ENCODE data around the gene GPR108. TPM values are rescaled to one million over a fixed set of nuclear protein-coding genes. Genes with fewer than 3 reads are reported as not detected.
A peak's percentile ranks its signal among the peaks of the same experiment; 100 is the strongest.

Gene GPR108
- total RNA-seq, 6 experiments from 2014 or later = 22.3 to 53.0 (median 41.3) TPM

DNA sequence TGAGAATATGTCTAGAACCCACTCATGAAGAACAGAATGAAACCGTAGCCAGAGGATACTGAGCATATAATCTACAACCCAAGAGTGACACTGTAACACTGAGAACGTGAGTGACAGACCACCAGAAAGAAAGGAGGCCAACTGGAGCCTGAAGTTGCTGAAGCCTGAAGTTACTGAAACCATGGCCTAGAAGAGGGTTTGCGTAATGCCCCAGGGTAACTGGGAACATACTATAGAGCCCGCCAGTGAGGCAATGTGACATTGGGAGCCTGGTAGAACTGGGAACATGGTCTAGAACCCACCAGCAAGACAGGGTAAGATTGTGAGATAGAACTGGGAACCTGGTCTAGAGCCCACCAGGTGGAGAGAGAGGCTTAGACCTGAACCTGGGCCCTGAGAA lies 51.9 kb downstream of the GPR108 start:
- intact Hi-C loops (cut with DNase I) = no loop called here
- no peaks in the 10 kb centered on the region for H3K9me3 ChIP-seq
- peaks cover 0 to 5% (median 1%) of the 10 kb centered on the region in 4 donors for H3K4me1 ChIP-seq
- 74% methylated on average over 4 of the region's 4 CpGs for WGBS (ENCODE audit: insufficient coverage, low coverage, low lambda C conversion rate, missing lambda C conversion rate)
- peaks cover 21 to 99% (median 65%) of the 10 kb centered on the region in 4 donors for H3K36me3 ChIP-seq
- H3K27ac ChIP-seq = no peak overlapping the region
- ATAC-seq = no peak
- TF ChIP-seq POLR2A (IDR thresholded peaks at IDR 0.05) = no peak
- TF ChIP-seq, protein P1, sequence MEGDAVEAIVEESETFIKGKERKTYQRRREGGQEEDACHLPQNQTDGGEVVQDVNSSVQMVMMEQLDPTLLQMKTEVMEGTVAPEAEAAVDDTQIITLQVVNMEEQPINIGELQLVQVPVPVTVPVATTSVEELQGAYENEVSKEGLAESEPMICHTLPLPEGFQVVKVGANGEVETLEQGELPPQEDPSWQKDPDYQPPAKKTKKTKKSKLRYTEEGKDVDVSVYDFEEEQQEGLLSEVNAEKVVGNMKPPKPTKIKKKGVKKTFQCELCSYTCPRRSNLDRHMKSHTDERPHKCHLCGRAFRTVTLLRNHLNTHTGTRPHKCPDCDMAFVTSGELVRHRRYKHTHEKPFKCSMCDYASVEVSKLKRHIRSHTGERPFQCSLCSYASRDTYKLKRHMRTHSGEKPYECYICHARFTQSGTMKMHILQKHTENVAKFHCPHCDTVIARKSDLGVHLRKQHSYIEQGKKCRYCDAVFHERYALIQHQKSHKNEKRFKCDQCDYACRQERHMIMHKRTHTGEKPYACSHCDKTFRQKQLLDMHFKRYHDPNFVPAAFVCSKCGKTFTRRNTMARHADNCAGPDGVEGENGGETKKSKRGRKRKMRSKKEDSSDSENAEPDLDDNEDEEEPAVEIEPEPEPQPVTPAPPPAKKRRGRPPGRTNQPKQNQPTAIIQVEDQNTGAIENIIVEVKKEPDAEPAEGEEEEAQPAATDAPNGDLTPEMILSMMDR (IDR thresholded peaks at IDR 0.05) = no peak
- no peaks in the 10 kb centered on the region for H3K27me3 ChIP-seq
- H3K4me3 ChIP-seq = no peak overlapping the region
- peak in 1 of 3 donors; percentile 8 for DNase-seq

DNA sequence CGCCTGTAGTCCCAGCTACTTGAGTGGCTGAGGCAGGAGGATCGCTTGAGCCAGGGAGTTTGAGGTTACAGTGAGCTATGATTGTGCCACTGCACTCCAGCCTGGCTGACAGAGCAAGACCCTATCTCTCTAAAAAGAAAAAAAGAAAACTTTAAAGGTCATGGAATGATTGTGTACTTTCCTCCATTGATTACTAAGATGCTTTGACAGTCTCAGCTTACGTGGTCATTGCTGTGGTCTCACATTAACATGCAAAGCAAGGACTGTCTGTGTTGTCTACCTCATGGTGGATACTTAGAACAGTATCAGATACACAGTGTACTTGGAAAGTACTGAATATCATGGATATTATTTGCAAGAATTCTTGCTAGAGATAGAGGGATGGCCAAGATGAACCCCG lies 53.4 kb downstream of the GPR108 start:
- intact Hi-C loops (cut with DNase I) = no loop called here
- DNase-seq (no peak), ATAC-seq (no peak)
- peaks cover 21 to 100% (median 66%) of the 10 kb centered on the region in 4 donors for H3K36me3 ChIP-seq
- H3K4me1 ChIP-seq = peaks cover 0 to 5% (median 1%) of the 10 kb centered on the region in 4 donors
- 80% methylated on average over 3 of the region's 4 CpGs for WGBS (ENCODE audit: insufficient coverage, low coverage, low lambda C conversion rate, missing lambda C conversion rate)
- H3K4me3 ChIP-seq = no peak overlapping the region
- no peak overlapping the region for H3K27ac ChIP-seq
- no peaks in the 10 kb centered on the region for H3K9me3 ChIP-seq
- H3K27me3 ChIP-seq = no peaks in the 10 kb centered on the region
- TF ChIP-seq, protein P1 (IDR thresholded peaks at IDR 0.05) = no peak
- TF ChIP-seq POLR2A (IDR thresholded peaks at IDR 0.05) = no peak

DNA sequence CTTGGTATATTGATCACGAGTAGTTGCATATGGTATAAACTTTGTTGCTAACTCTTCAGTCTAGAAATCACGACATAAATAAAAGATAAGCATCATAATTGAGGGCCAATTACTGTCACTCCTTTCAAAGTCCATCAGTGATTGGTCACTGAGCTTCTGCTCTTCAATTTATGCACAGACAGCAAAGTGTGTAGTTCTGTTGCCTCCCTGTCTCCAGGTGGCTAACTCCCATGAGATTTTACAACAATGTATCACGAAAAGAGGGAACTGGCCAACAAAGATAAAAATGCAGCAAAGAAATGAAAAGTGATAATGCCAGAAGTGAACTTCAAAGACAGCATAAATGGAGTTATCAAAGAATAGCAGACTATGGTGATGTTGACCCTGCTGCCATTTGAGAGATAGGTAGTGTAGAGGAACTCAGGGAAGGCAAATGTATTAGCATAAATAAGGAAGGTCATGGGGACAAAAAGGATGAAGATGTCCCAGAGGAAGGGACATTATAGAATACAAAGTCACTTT lies 54.7 kb downstream of the GPR108 start:
- H3K4me3 ChIP-seq = no peak overlapping the region
- H3K9me3 ChIP-seq = no peaks in the 10 kb centered on the region
- peaks cover 0 to 5% (median 1%) of the 10 kb centered on the region in 4 donors for H3K4me1 ChIP-seq
- no peak for DNase-seq
- no peaks in the 10 kb centered on the region for H3K27me3 ChIP-seq
- peaks cover 21 to 99% (median 66%) of the 10 kb centered on the region in 4 donors for H3K36me3 ChIP-seq
- intact Hi-C loops (cut with DNase I) = no loop called here
- no peak for ATAC-seq
- TF ChIP-seq, protein P1 (IDR thresholded peaks at IDR 0.05) = no peak
- no peak for TF ChIP-seq POLR2A (IDR thresholded peaks at IDR 0.05)
- no peak overlapping the region for H3K27ac ChIP-seq
- 34% methylated on average over 3 of the region's 3 CpGs for WGBS (ENCODE audit: insufficient coverage, low coverage, low lambda C conversion rate, missing lambda C conversion rate)

DNA sequence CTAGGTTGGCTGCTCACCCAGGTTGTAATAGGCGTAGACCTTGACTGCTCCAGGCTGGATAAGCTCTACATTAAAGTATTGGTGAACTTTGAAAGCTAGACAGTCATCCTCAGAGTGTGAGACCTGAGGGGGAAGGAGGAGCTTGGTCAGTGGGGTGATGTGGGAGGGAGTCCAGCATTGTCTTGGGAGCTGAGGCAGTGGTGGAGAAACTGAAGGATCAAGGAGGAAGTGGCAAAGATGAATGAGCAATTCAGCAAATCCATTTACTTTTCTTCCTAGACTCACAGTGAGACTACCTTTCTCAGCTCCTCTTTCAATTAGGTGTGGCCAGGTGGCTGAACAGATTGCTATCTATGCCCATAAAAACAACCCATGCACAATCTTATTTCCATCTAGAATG lies 57.2 kb downstream of the GPR108 start:
- H3K27ac ChIP-seq = no peak overlapping the region
- H3K4me1 ChIP-seq = peaks cover 0 to 5% (median 0%) of the 10 kb centered on the region in 4 donors
- 100% methylated on average over 1 of the region's 1 CpG for WGBS (ENCODE audit: insufficient coverage, low coverage, low lambda C conversion rate, missing lambda C conversion rate)
- H3K4me3 ChIP-seq = no peak overlapping the region
- H3K9me3 ChIP-seq = no peaks in the 10 kb centered on the region
- DNase-seq = no peak
- peaks cover under 1 to 99% (median 73%) of the 10 kb centered on the region in 4 donors for H3K36me3 ChIP-seq
- intact Hi-C loops (cut with DNase I) = no loop called here
- no peak for ATAC-seq
- TF ChIP-seq POLR2A (IDR thresholded peaks at IDR 0.05) = no peak
- TF ChIP-seq, protein P1 (IDR thresholded peaks at IDR 0.05) = no peak
- H3K27me3 ChIP-seq = no peaks in the 10 kb centered on the region

Small RNA genes within 50 kb of the gene (microRNA-seq; reads per million reads assigned to microRNA genes)
- gene MIR6791 = 0 reads per million in 2 donors

Other genes with a start within 250 kb of the GPR108 start
- gene TUBB4A, start 235.3 kb downstream of the GPR108 start, total RNA-seq = 10 to 100 TPM in 2 of 6 experiments, 1 to 10 TPM in 1, under 1 TPM in 3; 0.24 to 19.2 (median 1.4) TPM
- 1 to 10 TPM in 1 of 6 experiments, under 1 TPM in 2, not detected in 3; 0.27 to 1.6 (median 0.55) TPM for gene TNFSF9, start 206.6 kb downstream of the GPR108 start, total RNA-seq
- gene CD70, start 146.4 kb downstream of the GPR108 start, total RNA-seq = not detected
- gene TNFSF14, start 67.4 kb downstream of the GPR108 start, total RNA-seq = 10 to 100 TPM in 3 of 6 experiments, 1 to 10 TPM in 3; 6.4 to 71.1 (median 14.6) TPM
- over 10,000 TPM; 10,569 to 17,502 (median 15,749) TPM for gene C3, start 16.9 kb downstream of the GPR108 start, total RNA-seq
- gene TRIP10, start 2.1 kb upstream of the GPR108 start, total RNA-seq = 10 to 100 TPM in 2 of 6 experiments, 1 to 10 TPM in 4; 7.5 to 14.9 (median 9.3) TPM
- 1 to 10 TPM in 4 of 6 experiments, under 1 TPM in 2; 0.72 to 2.3 (median 1.3) TPM for gene SH2D3A, start 29.9 kb upstream of the GPR108 start, total RNA-seq
- gene VAV1, start 35.1 kb upstream of the GPR108 start, total RNA-seq = 1 to 10 TPM; 1.1 to 7.9 (median 3.1) TPM
- gene ADGRE1, start 150.0 kb upstream of the GPR108 start, total RNA-seq = 1 to 10 TPM in 2 of 6 experiments, under 1 TPM in 4; 0.18 to 3.3 (median 0.75) TPM